GM23248 (cell line): Measurements from ENCODE around the gene TLE1. TPM values are rescaled to one million over a fixed set of nuclear protein-coding genes. Genes with fewer than 3 reads are reported as not detected.
A peak's percentile ranks its signal among the peaks of the same experiment; 100 is the strongest.
"Not testable (repeated sequence)": the region's sequence is repeated elsewhere in the genome, so short reads cannot be mapped to it uniquely, and the experiment has no call there.

Source experiments
- DNase-seq: peaks from one replicate; pipeline ENCODE4 v3.0.0-alpha.2; 2015
- H2AFZ ChIP-seq: fragments of 200-600 bp; sonication (generic); 2 replicates; pipeline ENCODE4 v1.6.1; 2016; ENCODE audit warnings: antibody characterized with exemption
- H3F3A ChIP-seq: fragments of 200-600 bp; sonication (generic); 2 replicates; pipeline ENCODE4 v1.6.1; 2016; ENCODE audit warnings: mild to moderate bottlenecking, antibody characterized with exemption, mixed run types; ENCODE audit not compliant: insufficient read depth
- H3K27ac ChIP-seq: fragments of 200-600 bp; sonication (generic); 2 replicates; pipeline ENCODE4 v1.5.1; 2016; ENCODE audit warnings: mild to moderate bottlenecking
- H3K27me3 ChIP-seq: fragments of 200-600 bp; sonication (generic); replicated peaks from 2 replicates; pipeline ENCODE4 v1.6.1; 2016; ENCODE audit warnings: mild to moderate bottlenecking; ENCODE audit not compliant: insufficient read depth
- H3K36me3 ChIP-seq: fragments of 200-600 bp; sonication (generic); 2 replicates; pipeline ENCODE4 v1.6.1; 2016; ENCODE audit warnings: low read depth, mild to moderate bottlenecking
- H3K4me1 ChIP-seq: fragments of 200-600 bp; sonication (generic); 2 replicates; pipeline ENCODE4 v1.6.1; 2016; ENCODE audit warnings: mild to moderate bottlenecking; ENCODE audit not compliant: insufficient read depth
- H3K4me2 ChIP-seq: fragments of 200-600 bp; sonication (generic); one replicate; pipeline ENCODE4 v1.6.1; 2016; ENCODE audit warnings: mild to moderate bottlenecking; ENCODE audit not compliant: unreplicated experiment
- H3K4me3 ChIP-seq: fragments of 200-600 bp; sonication (generic); 2 replicates; pipeline ENCODE4 v1.5.1; 2016; ENCODE audit warnings: mild to moderate bottlenecking
- H3K79me2 ChIP-seq: fragments of 200-600 bp; sonication (generic); 2 replicates; pipeline ENCODE4 v1.6.1; 2016; ENCODE audit warnings: mild to moderate bottlenecking; ENCODE audit not compliant: insufficient read depth
- H3K9ac ChIP-seq: fragments of 200-600 bp; sonication (generic); 2 replicates; pipeline ENCODE4 v1.6.1; 2016; ENCODE audit warnings: mild to moderate bottlenecking
- H3K9me2 ChIP-seq: fragments of 200-600 bp; sonication (generic); 2 replicates; pipeline ENCODE4 v1.6.1; 2016; ENCODE audit warnings: mixed run types, mild to moderate bottlenecking, moderate library complexity; ENCODE audit not compliant: insufficient read depth
- H3K9me3 ChIP-seq: fragments of 200-600 bp; sonication (generic); one replicate; pipeline ENCODE4 v1.6.1; 2017; ENCODE audit warnings: low read depth
- H4K20me1 ChIP-seq: fragments of 200-600 bp; sonication (generic); 2 replicates; pipeline ENCODE4 v1.6.0; 2016; ENCODE audit not compliant: insufficient read depth
- EZH2 ChIP-seq: fragments of 200-600 bp; sonication (generic); IDR thresholded peaks from 2 replicates; pipeline ENCODE4 v1.6.1; 2018; ENCODE audit warnings: antibody characterized with exemption, mild to moderate bottlenecking; ENCODE audit not compliant: insufficient read depth, poor library complexity, severe bottlenecking
- EZH2phosphoT487 ChIP-seq: fragments of 200-600 bp; sonication (generic); IDR thresholded peaks from 2 replicates; pipeline ENCODE4 v1.6.1; 2018; ENCODE audit warnings: antibody characterized with exemption, moderate library complexity, mild to moderate bottlenecking, low read depth; ENCODE audit not compliant: insufficient read depth
- WGBS, 2 experiments: methylation state at CpG; one replicate each; pipeline ENCODE4 v1.1.6; 2015 to 2017; ENCODE audit warnings: low lambda C conversion rate in 2 of 2, low coverage in 1 of 2; ENCODE audit errors: missing lambda C conversion rate in 2 of 2; 5-methylcytosine and 5-hydroxymethylcytosine counted together
- in situ Hi-C: fragments of 300-500 bp; cut with MboI; formaldehyde crosslinking; loops from 2 replicates; pipeline ENCODE4 v1.15.0; 2020
- polyA plus RNA-seq: library from polyadenylated mRNA; unstranded; fragments of >200 nt; fragmentation: Nextera tagmentation; extraction: Ambion mirVana; gene quantifications from 2 replicates; pipeline ENCODE4 v1.2.1, GENCODE V29; 2016
- total RNA-seq: library from RNA; depleted of rRNA; stranded (reverse); fragments of >200 nt; shearing (Covaris generic); gene quantifications from 2 replicates; pipeline ENCODE4 v1.2.3, GENCODE V29; 2014

Gene TLE1
- total and polyA plus RNA-seq, 2 experiments from 2014 or later: 6.4 to 14.4 TPM

DNA sequence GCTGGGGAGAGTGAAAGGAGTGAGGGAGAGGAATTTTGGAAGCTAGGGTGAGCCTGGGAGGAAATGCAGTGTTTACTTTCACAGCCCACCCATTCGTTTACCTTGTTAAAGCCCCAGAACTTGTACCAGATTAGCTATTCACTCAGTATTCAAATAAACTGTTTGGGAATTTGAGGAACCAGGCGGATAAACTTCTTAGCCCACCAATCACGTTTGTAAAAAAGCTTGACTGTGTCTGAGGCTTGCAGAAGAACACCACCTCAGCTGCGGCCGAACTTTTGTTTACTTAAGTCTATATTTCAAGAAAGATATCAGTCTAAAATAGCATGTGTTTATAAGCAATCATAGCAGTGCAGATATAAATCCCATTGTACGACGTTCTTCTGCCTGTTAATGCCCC, 5.2 kb upstream of the TLE1 start:
- Histone ChIP-seq H3K36me3 (no peaks in the 10 kb centered on the region), H4K20me1 (no peaks in the 10 kb centered on the region), H3F3A (no peaks in the 10 kb centered on the region), H3K4me2 (no peak overlapping the region), H3K9ac (no peak overlapping the region), H3K27me3 (peaks cover 20% of the 10 kb centered on the region), H3K27ac (no peak overlapping the region), H3K9me3 (no peaks in the 10 kb centered on the region), H3K4me1 (0 out of 2 replicates have a peak, but pooled peaks cover 8% of the 10 kb centered on the region), H3K4me3 (no peak overlapping the region), H3K79me2 (no peaks in the 10 kb centered on the region), H3K9me2 (no peaks in the 10 kb centered on the region), H2AFZ (no peak overlapping the region)
- no peak for DNase-seq
- in situ Hi-C loops: loop anchor here (10.0 kb wide), 1 partner anchor 150 kb away; no protein-coding TSS in a partner anchor
- TF ChIP-seq EZH2: no peak
- no peak for TF ChIP-seq EZH2phosphoT487
- 66 to 70% methylated on average over 7 of the region's 7 CpGs for WGBS, 2 experiments

DNA sequence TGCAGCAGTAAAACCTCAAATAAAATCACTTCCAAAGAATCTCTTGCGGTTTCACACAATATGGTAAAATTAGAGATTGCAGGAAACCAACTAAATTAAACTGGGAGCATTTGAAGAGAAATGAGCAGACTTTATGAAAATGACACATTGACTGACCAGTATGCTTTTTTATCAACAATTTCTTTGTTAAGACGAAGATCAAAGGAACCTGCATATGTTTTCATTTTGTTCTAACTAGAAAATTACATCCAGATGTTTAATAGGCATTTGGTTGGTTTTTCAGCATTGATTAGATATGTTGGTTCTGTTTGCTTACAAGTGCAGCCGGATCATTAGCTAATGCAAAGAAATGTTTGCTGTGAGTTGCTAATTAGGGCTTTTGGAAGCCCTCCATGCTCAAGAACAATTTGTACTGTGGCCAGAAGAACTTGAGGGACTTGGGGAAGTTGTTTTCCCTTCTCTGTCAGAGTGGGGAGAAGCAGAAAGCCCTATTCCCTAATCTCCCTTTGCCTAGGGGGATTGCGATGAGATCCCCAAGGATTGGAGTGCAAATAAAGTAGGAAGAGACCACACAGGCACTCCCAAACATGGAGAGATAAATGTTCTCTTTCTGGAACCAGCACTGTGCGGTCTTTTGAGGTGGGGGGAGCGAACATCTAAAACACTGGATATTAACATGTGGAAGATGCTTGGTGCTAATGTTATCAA, 4.5 kb upstream of the TLE1 start:
- no peak overlapping the region for H2AFZ ChIP-seq
- H3K9ac ChIP-seq: no peak overlapping the region
- H3K27ac ChIP-seq: no peak overlapping the region
- peak overlapping the region; percentile 41 for H3K4me2 ChIP-seq
- no peaks in the 10 kb centered on the region for H3F3A ChIP-seq
- H3K4me1 ChIP-seq: 0 out of 2 replicates have a peak, but pooled peaks cover 8% of the 10 kb centered on the region
- TF ChIP-seq EZH2: no peak
- 0 out of 2 replicates have a peak, but pooled peaks have one; percentile 60 for TF ChIP-seq EZH2phosphoT487
- 46 to 52% methylated on average over 6 of the region's 6 CpGs for WGBS, 2 experiments
- H3K36me3 ChIP-seq: no peaks in the 10 kb centered on the region
- no peaks in the 10 kb centered on the region for H3K9me2 ChIP-seq
- no peaks in the 10 kb centered on the region for H3K9me3 ChIP-seq
- in situ Hi-C loops: loop anchor here (10.0 kb wide), 1 partner anchor 151 kb away; no protein-coding TSS in a partner anchor
- no peaks in the 10 kb centered on the region for H3K79me2 ChIP-seq
- H4K20me1 ChIP-seq: no peaks in the 10 kb centered on the region
- DNase-seq: peak; percentile 36
- H3K27me3 ChIP-seq: peaks cover 20% of the 10 kb centered on the region
- no peak overlapping the region for H3K4me3 ChIP-seq

DNA sequence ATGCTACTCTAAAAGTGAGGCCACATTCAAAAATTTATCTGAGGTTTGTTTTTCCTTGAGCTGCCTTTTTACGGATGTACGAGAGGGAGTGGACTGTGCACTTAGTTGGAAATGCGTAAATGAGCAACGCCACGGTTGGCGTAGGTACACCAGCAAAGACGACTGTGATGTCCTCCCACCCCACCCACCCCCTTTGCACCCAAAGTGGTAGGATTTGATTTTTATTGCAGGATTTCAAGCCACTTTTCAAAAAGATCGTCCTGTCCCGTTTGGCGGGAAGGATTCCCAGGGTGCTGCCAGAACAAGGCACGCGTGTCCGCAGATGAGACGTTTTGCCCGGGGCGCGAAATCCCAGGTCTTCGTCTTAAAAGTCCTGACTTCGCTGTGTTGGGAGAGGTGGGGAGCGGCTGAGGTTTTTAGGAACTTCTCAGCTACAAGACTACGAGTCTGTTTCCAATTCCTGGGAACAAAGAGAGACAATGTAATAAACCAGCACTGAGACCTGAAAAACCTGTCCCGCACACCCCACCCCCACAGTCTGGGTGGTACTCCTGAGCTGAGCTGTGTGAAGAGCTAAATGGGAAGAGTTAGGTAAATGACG, 1.0 kb upstream of the TLE1 start:
- Histone ChIP-seq H3K79me2 (peaks cover 22% of the 10 kb centered on the region), H3K4me3 (peak overlapping the region; percentile 90), H3K36me3 (no peaks in the 10 kb centered on the region), H3F3A (peaks cover 7% of the 10 kb centered on the region; the same call in 1 of the 2 replicates), H3K9me2 (no peaks in the 10 kb centered on the region), H3K4me2 (peak overlapping the region; percentile 87), H3K9me3 (no peaks in the 10 kb centered on the region), H3K27ac (peak overlapping the region; percentile 46; the same call in 1 of the 2 replicates), H4K20me1 (no peaks in the 10 kb centered on the region), H2AFZ (peak overlapping the region; percentile 75), H3K4me1 (peaks cover 23% of the 10 kb centered on the region), H3K27me3 (peaks cover 20% of the 10 kb centered on the region), H3K9ac (peak overlapping the region; percentile 64)
- WGBS, 2 experiments: 6 to 7% methylated on average over 23 of the region's 23 CpGs
- peak; percentile 46 for DNase-seq
- no peak for TF ChIP-seq EZH2phosphoT487
- TF ChIP-seq EZH2: no peak
- in situ Hi-C loops: loop anchor here (10.0 kb wide), 1 partner anchor 154 kb away; no protein-coding TSS in a partner anchor

DNA sequence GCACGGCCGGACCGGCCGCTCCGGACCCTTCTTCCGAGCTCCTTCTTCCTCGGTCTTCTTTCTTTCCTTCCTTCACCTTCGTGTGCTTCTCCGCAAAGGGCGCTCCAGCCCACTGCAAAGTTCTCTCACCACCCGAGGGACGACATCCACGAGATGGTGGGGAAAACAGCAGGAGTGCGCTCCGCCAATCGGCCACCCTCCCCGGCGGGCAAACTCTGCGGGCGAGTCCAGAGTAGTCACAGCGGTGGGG, 329 bp downstream of the TLE1 start:
- H3K4me3 ChIP-seq: peak overlapping the region; percentile 90
- H3K79me2 ChIP-seq: peaks cover 33% of the 10 kb centered on the region
- H3F3A ChIP-seq, in situ Hi-C loops, DNase-seq, H3K9me2 ChIP-seq, H4K20me1 ChIP-seq, H3K9me3 ChIP-seq, H3K36me3 ChIP-seq: not testable (repeated sequence)
- 0 out of 2 replicates have a peak overlapping the region, but pooled peaks have one; percentile 35 for H3K27ac ChIP-seq
- WGBS, 2 experiments: 1% methylated on average over 19 to 21 of the region's 21 CpGs
- peak overlapping the region; percentile 78 for H2AFZ ChIP-seq
- peak overlapping the region; percentile 65 for H3K9ac ChIP-seq
- peaks cover 23% of the 10 kb centered on the region for H3K4me1 ChIP-seq
- peak overlapping the region; percentile 93 for H3K4me2 ChIP-seq
- peaks cover 20% of the 10 kb centered on the region for H3K27me3 ChIP-seq

DNA sequence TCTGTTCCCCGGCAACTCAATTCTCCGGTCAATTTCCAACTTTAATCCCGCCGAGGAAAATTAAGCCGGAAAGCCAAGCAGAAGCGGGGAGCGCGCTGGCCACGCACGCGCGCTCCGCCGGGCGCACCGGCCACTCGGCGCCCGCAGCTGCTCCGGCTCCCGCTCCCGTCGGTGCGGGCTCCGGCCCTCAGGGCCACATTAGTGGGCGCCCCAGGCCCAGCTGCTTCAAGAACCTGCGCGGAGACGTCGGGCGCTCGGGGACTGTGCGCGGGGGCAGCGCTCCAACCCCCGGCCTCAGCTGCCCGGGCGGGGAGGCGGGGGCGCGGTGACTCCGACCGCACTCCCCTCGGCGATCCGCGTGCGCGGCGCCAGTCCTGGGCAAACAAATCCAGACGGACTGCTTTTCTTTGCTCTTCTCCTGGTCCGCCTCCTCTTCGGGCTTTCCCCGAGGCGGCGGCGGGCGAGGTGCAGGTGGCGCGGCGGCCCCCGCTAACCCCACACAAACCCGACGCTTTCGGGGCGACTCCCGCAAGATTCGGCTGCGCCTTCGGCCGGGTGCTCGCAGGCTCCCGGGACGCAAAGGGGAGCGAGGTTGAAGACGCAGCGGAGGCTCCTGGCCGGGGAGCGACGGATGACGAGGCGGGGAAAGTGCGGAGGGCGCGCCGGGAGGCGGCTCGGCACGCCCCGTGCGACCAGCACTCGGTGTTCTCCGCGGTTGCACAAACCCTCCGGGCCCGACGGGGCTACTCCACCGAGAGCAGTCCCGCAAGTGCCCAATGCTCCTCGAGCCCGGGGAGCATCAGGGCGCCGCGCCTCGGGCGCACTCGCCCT, 870 bp downstream of the TLE1 start:
- 0 out of 2 replicates have a peak overlapping the region, but pooled peaks have one; percentile 35 for H3K27ac ChIP-seq
- peak overlapping the region; percentile 65 for H3K9ac ChIP-seq
- H3K4me1 ChIP-seq: peaks cover 18% of the 10 kb centered on the region
- H3K4me2 ChIP-seq: peak overlapping the region; percentile 93
- peaks cover 20% of the 10 kb centered on the region for H3K27me3 ChIP-seq
- in situ Hi-C loops, H3K9me2 ChIP-seq, H3K36me3 ChIP-seq, H4K20me1 ChIP-seq, H3F3A ChIP-seq, H3K9me3 ChIP-seq: not testable (repeated sequence)
- peak overlapping the region; percentile 90 for H3K4me3 ChIP-seq
- peaks cover 38% of the 10 kb centered on the region for H3K79me2 ChIP-seq
- 1 to 2% methylated on average over 69 to 84 of the region's 107 CpGs for WGBS, 2 experiments
- peak overlapping the region; percentile 78 for H2AFZ ChIP-seq
- peak; percentile 73 for DNase-seq
